Stimulated activated CD8-positive, alpha-beta memory T cell treated with anti-CD3 and anti-CD28 coated beads, Interleukin-12 subunit alpha, Interleukin-12 subunit beta, amount 100 ng/mL, for 24 hours (primary cell): ENCODE data around the gene STEEP1.

ENCODE experiments used
- DNase-seq: peaks from one replicate; pipeline ENCODE4 v3.0.0-alpha.2; 2020; ENCODE audit errors: extremely low read depth

The STEEP1 gene

DNA sequence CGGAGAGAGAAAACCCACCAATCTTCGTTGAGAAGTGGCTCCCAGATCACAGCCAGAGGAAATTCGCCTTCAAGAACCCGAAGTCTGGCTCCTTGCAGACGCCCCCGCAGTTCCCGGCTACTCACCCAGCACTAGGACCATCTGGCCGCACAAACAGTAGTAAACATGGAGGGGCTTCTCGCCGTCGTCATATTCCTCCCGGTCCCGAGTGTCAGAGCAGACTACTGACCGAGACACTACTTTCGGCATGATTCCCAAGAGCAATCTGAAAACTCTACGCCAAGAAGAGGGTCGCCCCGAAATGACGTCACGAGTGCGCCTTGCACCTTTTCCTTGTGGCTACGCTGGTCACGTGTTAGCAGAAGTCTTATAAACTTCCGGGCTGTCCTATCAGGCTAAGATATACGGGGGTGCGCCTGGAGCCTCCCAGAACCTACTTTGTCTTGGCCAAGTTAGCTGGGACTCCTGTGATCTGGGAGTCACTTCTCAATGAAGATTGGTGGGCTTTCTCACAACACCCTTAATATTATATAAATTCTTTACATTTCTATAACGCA lies at the start of gene STEEP1:
Gene STEEP1, minus strand, starts transcription at position 303 of the 557 bp plus-strand sequence. Its CDS starts 54 bp downstream, at position 249.
- DNase-seq, result peak; percentile 67

DNA sequence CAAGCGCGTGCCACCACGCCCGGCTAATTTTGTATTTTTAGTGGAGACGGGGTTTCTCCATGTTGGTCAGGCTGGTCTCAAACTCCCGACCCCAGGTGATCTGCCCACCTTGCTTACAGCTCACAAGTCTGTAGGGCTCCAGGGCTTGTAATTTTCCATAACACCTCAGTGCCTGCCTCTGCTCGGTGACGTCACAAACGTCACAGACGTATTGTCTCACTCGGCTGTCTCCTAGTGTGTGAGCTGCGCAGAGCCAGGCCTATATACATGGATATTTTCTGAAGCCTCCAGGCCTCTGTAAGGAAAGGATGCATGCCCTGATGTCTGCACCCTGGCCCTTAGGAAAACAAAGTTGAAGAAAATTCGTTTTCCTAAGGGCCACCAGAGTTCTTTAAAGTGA lies 49.6 kb upstream of the STEEP1 start:
- DNase-seq, result no peak

DNA sequence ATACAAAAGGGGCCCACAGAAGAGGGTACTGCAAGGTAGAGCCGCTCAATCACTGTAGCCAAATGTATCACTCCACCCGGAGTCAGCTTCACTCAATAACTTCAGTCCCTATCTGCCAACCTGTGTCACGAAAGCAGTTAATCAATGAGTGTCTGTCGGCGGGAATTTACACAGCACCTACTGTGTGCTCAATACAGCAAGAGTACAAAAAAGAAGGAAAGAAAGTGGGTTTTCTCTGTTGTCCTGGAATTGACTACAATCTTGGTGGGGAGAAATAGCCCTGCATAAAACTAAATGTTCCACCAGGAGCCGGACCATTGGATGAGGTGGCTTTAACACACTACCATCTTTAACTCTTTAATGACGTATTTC lies 41.8 kb upstream of the STEEP1 start:
- no peak for DNase-seq

DNA sequence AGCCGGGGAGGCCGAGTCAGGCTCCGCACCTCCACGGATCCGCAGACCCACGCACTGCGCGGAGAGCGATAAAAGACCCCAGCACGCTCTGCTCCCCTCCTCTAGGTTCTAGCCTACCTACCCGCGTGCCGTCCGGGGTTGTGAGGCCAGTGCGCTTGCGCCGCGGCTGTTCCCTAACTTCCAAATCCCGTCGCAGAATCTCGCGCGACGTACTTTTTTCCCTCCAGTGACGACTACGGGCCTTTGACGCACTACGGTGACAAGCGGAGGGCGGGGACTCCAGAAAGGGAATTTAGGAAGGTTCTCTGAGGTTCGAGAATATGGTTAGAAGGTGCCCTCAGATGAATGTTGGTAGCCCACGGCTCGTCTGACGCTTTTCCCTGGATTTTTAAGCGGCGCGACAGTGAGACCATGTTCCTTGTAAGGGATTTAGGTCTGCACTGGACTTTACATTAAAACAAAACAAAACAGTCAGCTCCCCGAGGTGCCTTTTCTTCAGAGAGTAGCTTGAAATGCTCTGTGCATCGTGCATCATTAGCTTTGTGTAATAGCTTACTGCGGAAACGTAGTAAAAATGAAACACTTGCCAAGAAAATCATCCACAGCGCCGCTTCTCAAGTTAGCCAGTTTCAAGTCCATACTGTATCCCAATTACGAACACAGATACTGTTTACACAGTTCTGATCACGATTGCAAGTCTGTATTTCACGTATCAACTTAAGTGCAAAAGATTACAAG lies 41.2 kb upstream of the STEEP1 start, which contains the start of gene NKRF:
Gene NKRF, minus strand, starts transcription at position 145 of the 738 bp plus-strand sequence.
- peak; percentile 71 for DNase-seq

DNA sequence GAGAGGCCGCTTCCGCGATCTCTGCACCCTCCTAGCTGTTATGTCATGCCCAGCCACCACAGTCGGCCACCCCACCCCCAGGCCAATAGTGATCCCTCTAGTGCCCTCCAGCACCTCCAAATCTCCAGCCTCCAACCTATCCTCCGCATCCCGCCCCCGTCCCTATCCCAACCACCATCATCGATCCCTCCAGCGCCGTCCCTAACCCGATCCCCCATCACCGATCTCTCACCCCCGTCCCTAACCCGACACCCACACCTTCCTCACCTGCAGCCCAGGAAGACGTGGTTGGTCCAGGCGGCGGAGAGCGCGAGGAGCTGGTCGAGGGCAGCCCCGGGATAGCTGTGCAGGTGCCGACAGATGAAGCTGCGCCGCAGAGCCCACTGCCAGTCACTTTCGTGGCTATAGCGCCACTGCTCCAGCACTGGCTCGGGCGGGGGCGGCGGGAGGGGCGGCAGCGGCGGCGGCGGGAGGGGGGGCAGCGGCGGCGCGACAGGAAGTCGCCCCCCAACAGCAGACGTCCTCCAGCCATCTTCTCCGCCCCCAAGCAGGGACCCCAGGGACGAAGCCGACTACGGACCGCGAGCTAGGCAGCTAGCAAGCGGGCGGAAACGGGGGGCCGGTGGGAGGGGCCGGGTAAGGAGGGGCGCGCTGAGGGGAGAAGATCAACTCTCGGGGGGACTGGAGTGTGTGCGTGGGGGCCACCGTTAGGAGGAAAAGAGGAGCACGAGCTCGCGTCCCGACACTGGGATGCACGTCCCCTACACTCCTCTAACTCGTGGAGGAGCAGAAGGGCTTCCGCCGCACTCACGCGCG lies 40.5 kb upstream of the STEEP1 start:
- peak; percentile 1 for DNase-seq

DNA sequence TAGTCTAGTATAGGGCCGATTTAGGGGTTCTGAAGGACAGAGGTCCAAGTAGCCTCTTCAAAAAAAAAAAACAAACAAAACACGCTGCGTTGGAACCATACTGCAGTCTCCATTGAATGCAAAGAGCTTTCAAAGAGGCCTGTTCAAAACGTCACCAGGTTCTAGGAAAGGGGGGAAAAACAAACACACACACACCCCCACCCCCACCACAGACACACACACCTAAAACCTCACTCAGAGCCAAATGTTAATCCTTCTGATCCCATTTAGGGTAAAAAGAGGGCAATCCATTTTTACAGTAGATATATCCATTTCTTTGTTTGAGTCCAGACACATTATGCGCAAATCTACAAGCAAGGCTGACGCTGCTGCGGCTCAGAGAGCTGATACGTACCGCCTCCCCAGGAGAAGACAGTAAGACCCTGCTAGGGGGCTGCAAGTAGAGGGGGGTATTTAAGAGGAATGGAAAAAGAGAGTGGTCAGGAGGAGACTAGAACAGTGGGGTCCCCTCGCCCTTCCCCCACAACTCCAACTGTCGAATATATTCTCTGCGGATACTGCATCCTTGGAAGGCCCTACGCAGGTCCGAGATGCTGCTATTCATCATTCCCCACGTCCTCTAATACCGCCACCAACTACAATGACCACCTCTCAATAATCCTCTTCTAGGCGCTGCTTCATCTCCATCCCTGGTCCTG lies 39.7 kb upstream of the STEEP1 start:
- no peak for DNase-seq

DNA sequence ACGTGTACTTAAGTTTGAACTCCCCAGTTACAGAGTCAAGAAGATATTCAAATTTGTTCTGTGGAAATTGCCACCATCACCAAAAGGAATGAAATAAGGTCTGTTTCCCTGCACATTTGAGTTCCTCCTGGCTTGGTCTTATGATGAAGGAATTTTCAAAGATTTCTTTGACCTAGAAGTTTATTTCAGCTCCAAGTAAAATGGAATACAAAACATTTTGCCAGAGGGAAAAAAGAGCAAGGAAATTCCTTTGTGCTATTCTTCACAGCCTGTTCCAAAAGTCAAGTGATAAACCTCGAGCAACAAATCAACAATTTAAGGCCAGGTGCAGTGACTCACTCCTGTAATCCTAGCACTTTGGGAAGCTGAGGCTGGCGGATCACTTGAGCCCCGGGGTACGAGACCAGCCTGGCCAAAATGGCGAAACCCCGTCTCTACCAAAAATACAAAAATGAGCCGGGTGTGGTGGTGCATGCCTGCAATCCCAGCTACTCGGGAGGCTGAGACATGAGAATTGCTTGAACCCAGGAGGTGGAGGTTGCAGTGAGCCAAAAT lies 37.6 kb upstream of the STEEP1 start:
- no peak for DNase-seq

DNA sequence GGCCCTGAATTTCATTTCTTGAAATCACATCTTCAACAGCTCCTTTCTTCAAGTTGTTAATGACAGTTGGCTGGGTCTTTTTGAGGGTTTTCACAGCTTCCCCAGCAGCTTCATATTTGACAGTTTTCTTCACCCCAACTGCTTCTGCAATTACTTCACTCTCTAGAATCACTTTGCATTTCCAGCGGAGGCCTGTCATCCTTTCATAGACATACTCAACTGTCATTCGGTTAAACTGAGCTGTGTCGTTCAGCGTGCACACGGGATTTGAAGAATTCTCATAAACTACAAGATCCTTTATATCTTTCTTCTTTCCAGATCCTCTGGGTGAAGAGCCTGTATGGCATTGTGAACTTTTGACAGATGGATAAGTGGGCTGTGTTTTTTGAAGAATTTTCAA lies 24.6 kb upstream of the STEEP1 start:
- DNase-seq, result no peak

DNA sequence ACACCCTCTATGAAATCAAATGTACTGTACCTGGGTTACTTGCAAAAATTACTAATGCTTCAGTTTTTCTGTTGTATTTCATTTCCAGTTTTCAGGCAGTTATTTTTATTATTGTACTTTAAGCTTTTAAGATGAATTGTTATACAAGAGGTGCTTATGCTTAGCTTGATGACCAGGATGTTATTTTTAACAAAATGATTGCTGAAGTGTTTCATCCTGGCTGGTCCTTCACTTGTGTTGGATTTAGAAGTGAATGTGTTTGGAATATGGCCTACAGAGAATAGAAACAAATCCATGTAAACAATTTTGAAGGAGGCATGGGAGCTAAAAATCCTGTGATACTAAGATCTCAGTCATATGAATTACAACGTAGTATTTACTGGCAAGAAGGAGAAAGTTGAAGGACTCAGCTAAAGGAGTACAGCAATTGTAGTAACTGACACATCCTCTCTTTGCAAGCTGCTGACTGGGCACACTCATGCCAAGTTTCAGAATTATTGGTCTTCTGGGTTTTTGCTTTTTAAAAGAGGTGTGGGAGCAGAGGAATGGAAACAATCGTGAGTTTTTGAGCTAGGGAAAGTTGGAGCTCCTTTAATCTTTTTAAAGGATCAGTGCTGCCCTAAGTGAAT lies 18.3 kb upstream of the STEEP1 start:
- no peak for DNase-seq

DNA sequence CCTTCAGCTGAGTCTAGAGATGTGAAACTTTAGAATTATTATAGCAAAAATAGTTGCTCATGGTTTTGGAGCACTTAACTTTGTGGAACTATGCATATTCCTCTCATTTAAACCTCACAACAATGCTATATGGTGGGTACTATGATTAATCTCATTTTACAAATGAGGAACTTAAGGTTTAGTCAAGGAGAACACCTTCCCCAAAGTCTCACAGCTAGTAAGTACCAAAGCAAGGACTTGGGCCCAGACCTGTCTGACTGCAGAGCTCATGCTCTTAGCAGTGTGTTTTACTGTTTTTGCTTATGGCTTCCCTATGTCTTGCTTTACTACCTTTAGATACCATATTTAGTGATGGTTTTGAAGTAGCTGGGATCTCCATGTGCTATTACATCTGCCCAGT lies 14.2 kb upstream of the STEEP1 start:
- no peak for DNase-seq

DNA sequence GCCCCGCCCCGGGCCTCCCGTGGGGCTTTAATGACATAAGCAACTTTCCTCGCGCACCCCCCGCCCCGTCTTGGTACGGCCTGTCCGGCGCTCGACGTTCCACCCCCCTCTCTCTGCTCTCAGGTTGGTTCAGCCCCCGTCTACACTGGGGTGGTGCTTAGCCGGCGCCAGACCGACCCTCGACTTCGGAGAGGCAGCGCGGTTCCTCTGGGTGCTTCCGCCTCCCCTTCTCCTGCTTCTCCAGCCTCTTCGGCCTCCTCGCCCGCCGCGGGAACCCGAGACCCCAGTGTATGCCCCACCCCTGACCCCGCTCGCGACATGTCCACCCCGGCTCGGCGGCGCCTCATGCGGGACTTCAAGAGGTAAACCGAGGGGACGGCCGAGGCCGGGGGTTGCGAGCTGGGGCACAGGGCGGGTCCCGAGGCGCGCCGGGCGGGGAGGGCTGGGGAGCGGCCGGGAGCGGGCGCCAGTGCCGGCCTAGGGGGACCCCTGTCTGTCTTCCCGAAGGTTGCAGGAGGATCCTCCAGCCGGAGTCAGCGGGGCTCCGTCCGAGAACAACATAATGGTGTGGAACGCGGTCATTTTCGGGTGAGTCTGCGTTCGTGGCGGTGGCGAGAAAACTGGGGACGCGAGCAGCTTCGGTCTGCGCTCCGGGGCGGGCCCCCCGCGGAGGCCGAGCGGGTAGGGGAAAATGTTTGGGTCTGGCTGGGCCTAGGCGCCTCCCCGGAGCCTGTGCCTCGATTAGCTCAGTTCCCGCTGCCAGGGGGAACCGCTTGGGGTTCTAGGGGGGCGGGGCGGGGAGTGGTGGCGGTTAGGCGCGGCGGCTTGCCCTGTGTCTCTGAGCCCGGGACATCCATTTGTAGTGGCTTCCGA lies 9.4 kb upstream of the STEEP1 start, which contains the start of gene UBE2A:
Gene UBE2A, plus strand, starts transcription at position 170 of the 873 bp plus-strand sequence. Its CDS starts 149 bp downstream, at position 319.
- DNase-seq, result peak; percentile 67

DNA sequence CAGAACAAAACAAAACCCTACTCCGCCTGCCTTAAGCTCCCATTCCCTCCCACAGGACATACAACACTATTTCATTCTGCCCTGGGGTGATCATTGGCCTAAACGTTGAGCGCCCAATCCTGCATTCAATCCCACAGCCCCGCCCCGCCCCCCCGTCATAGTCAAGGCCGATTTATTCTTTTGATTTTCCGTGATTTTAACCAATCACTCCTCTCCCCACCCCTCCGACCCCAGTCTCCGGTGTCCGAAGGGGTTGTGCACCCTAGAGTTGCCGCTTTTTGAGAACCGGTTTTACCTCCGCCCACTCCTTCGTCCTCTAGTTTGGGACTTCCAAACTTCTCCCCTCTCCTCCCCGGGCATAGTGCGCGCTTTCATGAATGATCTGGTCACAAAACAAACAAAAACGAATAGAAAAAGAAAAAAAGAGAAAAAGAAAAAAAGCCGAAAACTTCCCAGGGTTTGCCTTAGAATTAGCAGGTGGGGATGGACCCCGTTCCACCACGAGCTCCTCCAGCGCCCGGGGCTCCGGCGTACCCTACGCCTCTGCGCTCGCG lies 8.7 kb upstream of the STEEP1 start:
- DNase-seq, result no peak

DNA sequence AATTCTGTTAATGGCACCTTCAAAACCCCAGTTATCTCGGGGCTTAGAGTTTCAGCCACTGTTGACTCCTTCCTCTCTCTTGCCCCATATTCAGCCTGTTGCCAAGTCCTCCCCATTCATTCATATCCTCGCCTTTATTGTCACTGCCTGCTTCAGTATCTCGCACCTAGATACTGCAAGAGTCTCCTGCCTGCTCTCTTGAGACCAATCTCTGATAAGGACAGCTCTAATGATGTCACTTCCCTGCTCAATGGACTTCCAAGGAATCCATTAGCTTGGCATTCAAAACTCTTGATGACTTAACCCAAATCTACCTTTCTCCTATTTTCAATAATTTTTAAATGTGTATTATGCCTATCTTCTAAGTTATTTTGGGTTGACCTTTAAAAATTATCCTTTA lies 8.0 kb upstream of the STEEP1 start:
- DNase-seq, result no peak

DNA sequence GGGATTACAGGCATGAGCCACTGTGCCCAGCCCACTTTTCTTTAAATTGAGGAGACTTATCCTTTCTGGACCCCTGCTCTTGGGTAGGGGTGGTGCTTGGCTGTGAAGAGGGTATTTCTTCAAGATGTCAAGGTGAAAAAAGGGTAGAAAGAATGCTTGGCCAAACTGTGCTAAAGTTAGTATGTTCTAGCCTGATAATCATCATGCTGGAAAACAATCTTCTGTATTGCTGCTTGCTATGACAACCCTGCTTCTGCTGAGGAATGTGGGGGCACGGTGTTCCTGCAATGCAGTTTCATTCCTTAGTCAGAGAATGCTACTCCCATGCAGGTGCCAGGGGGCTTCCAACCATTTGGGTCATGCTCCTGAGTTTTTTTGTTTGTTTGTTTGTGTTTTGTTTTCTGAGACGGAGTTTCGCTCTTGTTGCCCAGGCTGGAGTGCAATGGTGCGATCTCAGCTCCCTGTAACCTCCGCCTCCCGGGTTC lies 5.2 kb upstream of the STEEP1 start:
- DNase-seq, result no peak

DNA sequence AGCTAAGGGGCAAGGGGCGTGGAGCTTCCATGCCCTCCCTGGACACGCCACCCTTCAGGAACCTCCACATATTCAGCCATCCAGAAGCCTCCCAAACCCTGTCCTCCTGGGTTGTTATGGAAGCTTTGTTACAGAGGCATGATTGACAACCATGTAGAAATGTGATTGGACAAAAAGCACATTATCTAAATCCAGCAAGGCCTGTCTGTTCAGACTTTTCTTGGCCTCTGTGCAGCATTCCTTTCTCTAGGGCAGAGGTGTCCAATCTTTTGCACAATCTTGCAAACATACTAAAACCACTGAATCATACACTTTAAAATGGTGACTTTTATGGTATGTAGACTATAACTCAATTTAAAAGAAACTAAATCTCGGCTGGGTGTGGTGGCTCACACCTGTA lies 12.7 kb downstream of the STEEP1 start:
- no peak for DNase-seq

DNA sequence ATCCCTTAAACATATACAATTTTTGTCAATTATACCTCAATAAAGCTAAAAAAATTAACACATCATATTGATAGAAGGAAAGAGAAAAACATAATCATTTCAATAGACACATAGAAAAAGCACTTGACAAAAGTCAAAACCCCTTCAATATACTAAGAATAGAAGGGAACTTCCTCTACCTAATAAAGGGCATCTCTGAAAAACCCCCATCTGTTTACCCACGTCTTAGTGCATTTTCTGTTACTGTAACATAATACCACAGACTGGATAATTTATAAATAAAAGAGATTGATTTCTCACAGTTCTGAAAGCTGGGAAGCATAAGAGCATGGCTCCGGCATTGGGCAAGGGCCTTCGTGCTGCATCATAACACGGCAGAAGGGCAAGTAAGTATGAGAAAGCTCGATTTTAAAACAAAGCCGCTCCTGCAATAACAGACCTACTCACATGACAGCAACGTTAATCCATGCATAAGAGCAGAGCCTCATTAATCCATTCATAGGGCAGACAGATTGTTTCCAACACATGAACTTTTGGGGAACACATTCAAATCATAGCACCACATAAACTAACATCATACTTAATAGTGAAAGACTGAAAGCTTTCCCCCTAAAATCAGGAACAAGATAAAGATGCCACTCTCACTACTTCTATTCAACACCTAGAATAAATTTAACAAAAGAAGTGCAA lies 15.7 kb downstream of the STEEP1 start:
- no peak for DNase-seq

DNA sequence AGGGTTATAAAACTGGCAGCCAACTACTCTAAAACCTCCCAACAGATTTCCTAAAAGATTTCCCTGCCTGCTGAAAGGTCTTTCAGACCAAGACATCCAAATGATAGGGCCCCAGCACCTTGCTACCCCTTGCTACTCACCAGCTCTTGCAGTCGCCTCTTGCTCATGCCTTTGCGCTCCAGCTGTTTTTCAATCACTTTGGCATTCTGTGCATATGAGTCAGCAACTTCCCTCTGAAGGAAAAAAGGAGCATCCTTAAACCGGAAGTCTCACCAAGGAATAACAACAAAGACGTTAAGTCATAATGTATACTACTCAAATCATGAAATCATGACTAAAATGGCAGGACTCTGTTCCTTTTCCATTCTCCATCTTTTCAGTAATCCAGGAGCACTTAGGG lies 24.0 kb downstream of the STEEP1 start:
- no peak for DNase-seq

DNA sequence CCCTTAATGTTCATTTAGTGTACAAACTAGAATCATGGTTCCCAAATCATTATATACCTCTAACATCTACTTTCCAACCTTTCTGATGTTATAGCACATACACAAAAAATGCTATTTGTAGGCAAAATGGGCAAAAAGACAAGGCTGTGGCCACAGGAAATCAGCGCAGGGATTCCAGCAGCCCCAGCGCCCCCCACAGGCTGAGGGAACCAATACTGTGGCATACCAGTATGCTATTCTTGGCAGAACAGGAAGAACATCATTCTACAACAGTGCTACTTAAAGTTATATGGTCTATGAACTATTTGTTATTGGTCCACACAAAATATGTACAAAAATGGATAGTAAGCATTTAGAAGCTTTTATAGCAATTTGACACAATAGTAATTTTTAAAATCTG lies 25.3 kb downstream of the STEEP1 start:
- no peak for DNase-seq

DNA sequence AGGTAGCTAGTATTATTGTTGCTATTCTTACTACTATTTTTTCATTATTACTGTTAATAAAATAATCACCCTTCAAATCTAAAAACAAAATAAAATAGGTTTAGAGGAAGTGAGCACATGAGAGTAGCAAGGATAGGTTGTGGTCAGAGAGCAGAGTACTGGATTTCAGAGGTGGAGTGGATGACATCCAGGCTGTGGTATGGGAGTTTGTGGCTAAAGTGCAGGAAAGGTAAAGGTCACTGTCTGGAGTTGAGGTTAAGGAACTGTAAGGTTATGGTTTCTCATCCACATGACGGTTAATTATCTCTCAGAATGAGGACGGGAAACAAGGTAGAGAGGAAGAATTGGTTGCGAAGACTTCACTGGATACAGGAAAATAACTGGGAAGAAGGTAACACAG lies 27.7 kb downstream of the STEEP1 start:
- DNase-seq, result no peak
